Erythroblast (primary cell): ENCODE results near the gene OR13A1.

Experiments used
- GATA1 ChIP-seq: IDR thresholded peaks from 2 replicates; pipeline ENCODE4 v1.6.1; 2011; ENCODE audit warnings: low read depth, mild to moderate bottlenecking, control low read depth, low read length, moderate library complexity
- POLR2A ChIP-seq: IDR thresholded peaks from 2 replicates; pipeline ENCODE4 v1.6.1; 2011; ENCODE audit warnings: mild to moderate bottlenecking, low read length

DNA sequence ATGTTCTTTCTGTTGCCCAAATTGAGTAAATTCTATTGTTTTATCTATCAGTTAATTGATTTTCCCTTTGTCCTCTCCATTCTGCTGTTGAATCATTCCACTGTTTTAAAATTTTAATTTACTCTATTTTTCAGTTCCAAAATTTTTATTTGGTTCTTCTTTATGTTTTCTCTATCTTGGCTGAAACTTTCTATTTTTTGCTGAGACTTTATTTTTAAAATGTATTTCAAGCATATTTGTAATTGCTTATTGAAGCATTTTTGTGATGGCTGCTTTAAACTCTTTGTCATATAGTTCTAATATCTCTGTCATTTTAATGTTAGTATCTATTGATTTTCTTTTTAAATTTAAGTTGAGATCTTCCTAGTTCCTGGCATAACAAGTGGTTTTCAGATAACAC, 60.5 kb downstream of the OR13A1 start:
- TF ChIP-seq POLR2A (no peak), GATA1 (no peak)
